Tibial nerve (tissue), 4 donors: Measurements from ENCODE around the gene LSM7.

Source experiments
- EP300 ChIP-seq, 2 donors: sonication (generic); formaldehyde crosslinking; IDR thresholded peaks; one replicate each; pipeline ENCODE4 v1.6.1; 2017; ENCODE audit warnings: antibody characterized with exemption in 2 of 2, mild to moderate bottlenecking in 1 of 2
- POLR2A ChIP-seq, 2 donors: fragments of 450-650 bp; IDR thresholded peaks; one replicate each; pipeline ENCODE4 v1.6.1; 2017; ENCODE audit warnings: antibody characterized with exemption in 2 of 2, mild to moderate bottlenecking in 2 of 2, moderate library complexity in 2 of 2
- TF ChIP-seq, protein P1 (sequence below), 5 experiments: fragments of 200-600 bp in 3 of 5; fragments of 450-650 bp in 2 of 5; sonication (generic) in 3 of 5; IDR thresholded peaks; one replicate each; pipeline ENCODE4 v1.5.1; 2016 to 2019; ENCODE audit warnings: antibody characterized with exemption in 5 of 5, mild to moderate bottlenecking in 3 of 5, moderate library complexity in 2 of 5

DNA sequence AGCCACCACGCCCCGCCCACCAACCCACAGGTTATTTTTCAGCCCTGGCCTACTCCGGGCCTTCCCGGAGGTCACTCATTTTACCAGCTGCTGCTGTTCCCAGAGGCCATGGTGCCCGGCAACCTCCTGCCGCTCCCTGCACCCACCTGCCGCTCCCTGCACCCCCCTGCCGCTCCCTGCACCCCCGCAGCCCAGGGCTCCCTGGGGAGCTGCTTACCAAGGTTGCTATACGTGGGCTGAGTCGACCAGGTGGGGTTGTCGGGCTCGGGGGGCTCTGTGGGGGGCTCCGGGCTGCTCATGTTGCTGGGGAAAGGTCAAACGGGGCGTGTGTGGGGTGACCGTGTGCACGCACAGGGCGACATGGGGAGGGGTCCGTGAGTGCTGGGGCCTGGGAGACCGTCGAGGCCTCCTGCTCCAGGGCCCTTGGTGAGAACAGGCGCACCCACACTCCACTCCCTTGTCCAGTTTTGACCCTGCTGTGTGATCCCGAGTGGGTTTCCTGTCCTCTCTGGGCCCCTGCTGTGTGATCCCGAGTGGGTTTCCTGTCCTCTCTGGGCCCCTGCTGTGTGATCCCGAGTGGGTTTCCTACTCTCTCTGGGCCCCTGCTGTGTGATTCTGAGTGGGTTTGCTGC, 47.6 kb downstream of the LSM7 start:
- TF ChIP-seq EP300 (IDR thresholded peaks at IDR 0.05) (no peak), POLR2A (IDR thresholded peaks at IDR 0.05) (no peak)
- TF ChIP-seq, protein P1, sequence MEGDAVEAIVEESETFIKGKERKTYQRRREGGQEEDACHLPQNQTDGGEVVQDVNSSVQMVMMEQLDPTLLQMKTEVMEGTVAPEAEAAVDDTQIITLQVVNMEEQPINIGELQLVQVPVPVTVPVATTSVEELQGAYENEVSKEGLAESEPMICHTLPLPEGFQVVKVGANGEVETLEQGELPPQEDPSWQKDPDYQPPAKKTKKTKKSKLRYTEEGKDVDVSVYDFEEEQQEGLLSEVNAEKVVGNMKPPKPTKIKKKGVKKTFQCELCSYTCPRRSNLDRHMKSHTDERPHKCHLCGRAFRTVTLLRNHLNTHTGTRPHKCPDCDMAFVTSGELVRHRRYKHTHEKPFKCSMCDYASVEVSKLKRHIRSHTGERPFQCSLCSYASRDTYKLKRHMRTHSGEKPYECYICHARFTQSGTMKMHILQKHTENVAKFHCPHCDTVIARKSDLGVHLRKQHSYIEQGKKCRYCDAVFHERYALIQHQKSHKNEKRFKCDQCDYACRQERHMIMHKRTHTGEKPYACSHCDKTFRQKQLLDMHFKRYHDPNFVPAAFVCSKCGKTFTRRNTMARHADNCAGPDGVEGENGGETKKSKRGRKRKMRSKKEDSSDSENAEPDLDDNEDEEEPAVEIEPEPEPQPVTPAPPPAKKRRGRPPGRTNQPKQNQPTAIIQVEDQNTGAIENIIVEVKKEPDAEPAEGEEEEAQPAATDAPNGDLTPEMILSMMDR (IDR thresholded peaks at IDR 0.05), result no peak
